ENCODE measurements around the gene TNFRSF11A.

TNFRSF11A gene

GRCh38 chr18:62334120-62334519 lies 9.0 kb downstream of the TNFRSF11A start:
- no peak overlapping the region for H3K4me3 ChIP-seq (ENCODE audit: control insufficient read depth, low read depth, low read length)
- peak; percentile 32 for DNase-seq (ENCODE audit: low read depth)
- no peak for TF ChIP-seq CTCF (conservative IDR thresholded peaks at IDR 0.05; ENCODE audit: control insufficient read depth, insufficient read depth, low read depth, low read length)

GRCh38 chr18:62335494-62335893 lies 10.4 kb downstream of the TNFRSF11A start:
- TF ChIP-seq CTCF (conservative IDR thresholded peaks at IDR 0.05; ENCODE audit: control insufficient read depth, insufficient read depth, low read depth, low read length) = no peak
- no peak overlapping the region for H3K4me3 ChIP-seq (ENCODE audit: control insufficient read depth, low read depth, low read length)
- DNase-seq (ENCODE audit: low read depth) = no peak

GRCh38 chr18:62336618-62337017 lies 11.5 kb downstream of the TNFRSF11A start:
- no peak for DNase-seq (ENCODE audit: low read depth)
- no peak overlapping the region for H3K4me3 ChIP-seq (ENCODE audit: control insufficient read depth, low read depth, low read length)
- no peak for TF ChIP-seq CTCF (conservative IDR thresholded peaks at IDR 0.05; ENCODE audit: control insufficient read depth, insufficient read depth, low read depth, low read length)

- no peak for DNase-seq (ENCODE audit: low read depth)
- no peak overlapping the region for H3K4me3 ChIP-seq (ENCODE audit: control insufficient read depth, low read depth, low read length)
- no peak for TF ChIP-seq CTCF (conservative IDR thresholded peaks at IDR 0.05; ENCODE audit: control insufficient read depth, insufficient read depth, low read depth, low read length)
Observed at GRCh38 chr18:62337336-62337735, 12.2 kb downstream of the TNFRSF11A start.

- no peak for DNase-seq (ENCODE audit: low read depth)
- no peak overlapping the region for H3K4me3 ChIP-seq (ENCODE audit: control insufficient read depth, low read depth, low read length)
- no peak for TF ChIP-seq CTCF (conservative IDR thresholded peaks at IDR 0.05; ENCODE audit: control insufficient read depth, insufficient read depth, low read depth, low read length)
Observed at GRCh38 chr18:62338446-62339105, 13.5 kb downstream of the TNFRSF11A start.

- peak; percentile 70 for DNase-seq (ENCODE audit: low read depth)
- H3K4me3 ChIP-seq (ENCODE audit: control insufficient read depth, low read depth, low read length) = no peak overlapping the region
- no peak for TF ChIP-seq CTCF (conservative IDR thresholded peaks at IDR 0.05; ENCODE audit: control insufficient read depth, insufficient read depth, low read depth, low read length)
Observed at GRCh38 chr18:62339106-62339988, 14.2 kb downstream of the TNFRSF11A start.

Measured in fibroblast of mammary gland (primary cell).